ENCODE results near the gene ALDH1L1.

GRCh38 chr3:126076140-126076539, 104.2 kb downstream of the ALDH1L1 start:
- TF ChIP-seq POLR2AphosphoS5 (IDR thresholded peaks at IDR 0.05; ENCODE audit: low read depth), result no peak
- no peak for TF ChIP-seq CTCF (conservative IDR thresholded peaks at IDR 0.05; ENCODE audit: low read depth in 2 of 2)
- no peak for TF ChIP-seq EZH2phosphoT487 (IDR thresholded peaks at IDR 0.05; ENCODE audit: unreplicated experiment)
- TF ChIP-seq EZH2 (IDR thresholded peaks at IDR 0.05; ENCODE audit: low read depth, unreplicated experiment), result no peak
- TF ChIP-seq STAT1 (IDR thresholded peaks at IDR 0.05; ENCODE audit: unreplicated experiment), result no peak
- TF ChIP-seq ZNF462 (CRISPR knock-in tag; IDR thresholded peaks at IDR 0.05), result no peak
- TF ChIP-seq REST (IDR thresholded peaks at IDR 0.05; ENCODE audit: unreplicated experiment), result no peak
- no peak for TF ChIP-seq CREB1 (CRISPR knock-in tag; IDR thresholded peaks at IDR 0.05; ENCODE audit: low read depth)
- no peak for TF ChIP-seq JUNB (IDR thresholded peaks at IDR 0.05; ENCODE audit: unreplicated experiment)
- no peak for TF ChIP-seq ZNF114 (CRISPR knock-in tag; IDR thresholded peaks at IDR 0.05)
- no peak for TF ChIP-seq NANOG (IDR thresholded peaks at IDR 0.05; ENCODE audit: borderline replicate concordance)
- no peak for TF ChIP-seq ETS1 (IDR thresholded peaks at IDR 0.05)
